ENCODE measurements around the gene ZNF423.

ZNF423 gene

GRCh38 chr16:49542946-49543630 is 312.8 kb downstream of the ZNF423 start:
- no peak for DNase-seq

DNA sequence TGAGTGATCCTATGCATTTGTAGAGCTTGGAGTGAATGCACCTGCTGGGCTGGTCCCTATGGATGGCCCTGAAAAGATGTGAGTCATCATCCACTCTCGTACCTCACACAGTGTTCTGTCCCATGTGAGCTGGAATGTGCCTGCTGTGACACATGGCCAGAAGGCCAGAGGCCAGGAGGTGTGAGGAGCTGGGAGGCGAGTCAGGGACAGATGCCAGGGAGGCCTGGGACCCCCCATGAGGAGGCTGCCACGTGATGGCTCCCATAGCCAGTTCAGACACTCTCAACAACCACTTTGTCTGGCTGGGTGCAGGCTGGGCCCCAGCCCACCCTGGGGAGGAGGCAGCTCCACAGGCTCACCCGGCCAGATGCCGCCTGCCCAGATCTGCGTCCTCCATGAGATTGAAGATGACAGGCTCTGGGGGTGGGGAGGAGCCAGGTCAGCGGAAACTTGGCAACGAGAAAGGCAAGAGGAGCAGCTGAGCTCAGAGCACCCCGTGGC is 313.5 kb downstream of the ZNF423 start:
- DNase-seq, result no peak

DNA sequence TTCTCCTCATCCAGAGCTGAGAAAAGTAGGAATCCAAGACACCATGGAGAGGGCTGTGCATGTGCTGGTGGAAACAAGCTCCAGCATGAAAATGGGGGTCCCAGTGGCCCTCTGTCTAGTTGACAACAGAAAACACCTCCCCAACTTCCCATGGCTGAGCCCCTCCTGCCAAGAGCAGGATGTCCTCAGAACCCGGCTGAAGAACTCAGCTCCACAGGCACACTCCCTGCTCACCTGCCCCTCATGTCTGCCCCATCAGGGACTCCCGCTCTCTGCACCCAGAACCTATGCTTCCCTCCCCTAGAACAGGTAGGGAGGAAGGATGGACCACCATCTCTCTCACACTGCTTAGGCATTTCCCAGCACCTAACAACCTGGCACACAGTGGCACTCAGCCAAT is 315.1 kb downstream of the ZNF423 start:
- no peak for DNase-seq

GRCh38 chr16:49539758-49540157 is 316.2 kb downstream of the ZNF423 start:
- DNase-seq, result no peak

DNA sequence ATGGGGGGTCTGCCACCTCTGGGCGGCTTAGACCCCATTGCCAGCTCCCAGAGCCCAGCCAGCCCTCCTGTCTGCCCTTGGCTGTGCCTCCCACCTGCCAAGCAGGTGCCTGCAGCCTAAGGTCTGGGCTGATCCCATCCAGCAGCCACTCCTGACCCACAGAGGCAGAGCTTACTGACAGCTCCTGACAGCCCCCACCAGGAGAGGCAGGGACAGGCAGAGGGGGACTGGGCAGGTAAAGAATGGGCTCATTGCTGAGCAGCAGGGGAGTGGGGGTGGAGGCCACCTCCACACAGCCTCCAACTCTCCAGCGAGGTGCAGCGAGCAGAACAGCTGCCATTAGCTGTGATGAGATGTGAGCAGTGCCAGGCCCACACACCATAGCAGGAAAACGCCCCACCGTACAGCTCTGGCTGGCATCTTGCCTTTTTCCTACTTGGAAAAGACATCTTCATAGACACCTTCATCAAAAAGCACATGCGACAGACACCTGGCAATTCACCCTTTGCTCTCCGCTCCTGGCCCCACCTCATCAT is 317.9 kb downstream of the ZNF423 start:
- DNase-seq, result no peak

DNA sequence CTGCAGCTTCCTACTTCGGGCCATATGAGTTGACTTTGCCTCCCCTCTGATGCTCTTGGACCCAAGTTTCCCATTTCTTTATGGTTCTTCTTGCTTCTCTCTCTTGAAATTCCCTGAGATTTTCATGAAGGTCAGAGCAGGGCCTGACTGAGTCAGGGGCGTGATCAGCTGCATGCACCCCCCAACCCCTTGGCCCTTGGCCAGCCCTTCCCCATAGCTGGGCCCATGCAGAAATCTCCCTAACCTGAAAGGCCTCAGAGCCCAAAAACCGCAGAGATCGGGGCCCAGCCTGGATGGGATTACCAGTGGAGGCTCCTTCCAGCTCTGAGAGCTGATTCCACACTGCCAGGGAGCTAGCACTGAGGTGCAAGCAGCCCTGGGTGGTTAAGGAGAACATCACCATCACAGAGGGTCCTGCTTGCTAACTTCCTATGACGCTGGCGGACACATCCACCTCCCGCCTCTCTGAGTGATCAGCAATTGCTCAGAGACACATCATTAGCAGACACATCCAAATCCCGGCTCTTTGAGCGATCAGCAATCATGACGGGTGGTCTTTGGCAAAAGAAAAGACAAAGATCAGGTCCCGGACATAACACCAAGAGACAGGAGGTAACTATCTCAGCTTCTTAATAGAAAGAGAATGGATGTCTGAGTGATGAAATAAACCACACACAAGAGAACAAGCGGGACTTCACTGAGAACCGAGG is 320.9 kb downstream of the ZNF423 start:
- DNase-seq, result no peak

DNA sequence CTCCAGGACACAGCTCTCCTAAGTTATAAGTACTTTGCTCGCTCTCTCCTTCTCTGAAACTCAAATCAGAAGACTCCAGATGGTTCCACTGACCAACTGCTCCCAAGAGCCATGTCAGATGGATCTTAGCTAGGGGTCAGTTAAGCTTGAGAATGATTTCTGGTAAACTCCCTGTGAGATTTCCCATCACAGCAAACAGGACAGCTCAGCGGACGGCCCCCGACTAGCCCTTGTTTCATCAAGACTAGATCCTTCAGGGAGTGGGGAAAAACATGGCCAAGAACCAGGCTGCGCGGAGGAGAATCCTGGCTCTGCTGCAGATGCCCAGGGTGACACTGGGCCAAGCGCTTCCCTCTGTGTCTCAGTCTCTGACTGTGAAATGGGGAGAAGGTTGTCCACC is 322.5 kb downstream of the ZNF423 start:
- DNase-seq, result no peak

DNA sequence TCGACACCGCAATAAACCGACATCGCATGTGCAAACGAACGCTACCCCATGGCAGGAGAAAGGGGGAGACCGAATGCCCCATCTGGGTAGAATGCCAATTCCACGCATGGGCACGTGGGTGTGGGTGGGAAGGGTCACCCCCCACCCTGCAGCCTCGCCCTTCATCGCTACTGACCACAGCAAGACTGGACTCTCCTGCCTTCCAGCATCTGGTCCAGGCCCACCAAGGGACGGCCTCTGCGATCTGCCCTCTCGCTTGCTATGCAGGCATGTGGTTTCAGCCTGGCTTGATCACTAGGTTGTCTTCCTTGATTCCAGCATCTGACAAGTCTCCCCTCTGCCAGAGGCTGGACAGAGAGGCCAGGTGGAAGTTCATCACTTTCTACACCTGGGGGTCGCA is 323.0 kb downstream of the ZNF423 start:
- no peak for DNase-seq

GRCh38 chr16:49531931-49532840 is 323.7 kb downstream of the ZNF423 start:
- no peak for DNase-seq

GRCh38 chr16:49531425-49531824 is 324.5 kb downstream of the ZNF423 start:
- no peak for DNase-seq

DNA sequence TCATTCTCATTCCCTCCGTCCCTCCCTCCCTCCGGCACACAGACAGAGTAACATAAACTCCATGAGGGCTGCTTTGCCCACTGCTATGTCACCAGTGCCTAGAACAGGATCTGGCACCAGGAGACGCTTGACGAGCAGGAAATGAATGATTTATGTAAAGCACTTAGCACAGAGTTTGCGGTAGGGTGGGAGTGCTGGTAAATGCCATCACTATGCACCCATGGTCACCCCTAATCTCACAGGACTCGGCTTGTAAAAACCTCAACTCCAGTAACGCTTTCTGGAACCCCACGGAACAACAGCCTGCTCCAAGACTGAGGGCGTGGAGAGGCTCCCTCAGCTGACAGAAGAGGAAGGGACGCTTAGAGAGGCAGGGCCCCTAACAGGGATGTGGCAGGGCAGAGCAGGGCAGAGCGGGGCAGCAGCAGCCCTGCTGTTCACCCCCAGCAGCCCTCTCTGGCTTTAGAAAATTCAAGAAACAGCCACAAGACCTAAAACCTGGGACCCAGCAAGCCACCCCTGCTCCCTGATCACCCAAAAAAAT is 325.4 kb downstream of the ZNF423 start:
- no peak for DNase-seq

- DNase-seq, result no peak
Measured at GRCh38 chr16:49529411-49530045, 326.4 kb downstream of the ZNF423 start.

GRCh38 chr16:49528866-49529288 is 327.0 kb downstream of the ZNF423 start:
- DNase-seq, result no peak

- peak; percentile 33 for DNase-seq
Measured at GRCh38 chr16:49528060-49528865, 327.6 kb downstream of the ZNF423 start.

DNA sequence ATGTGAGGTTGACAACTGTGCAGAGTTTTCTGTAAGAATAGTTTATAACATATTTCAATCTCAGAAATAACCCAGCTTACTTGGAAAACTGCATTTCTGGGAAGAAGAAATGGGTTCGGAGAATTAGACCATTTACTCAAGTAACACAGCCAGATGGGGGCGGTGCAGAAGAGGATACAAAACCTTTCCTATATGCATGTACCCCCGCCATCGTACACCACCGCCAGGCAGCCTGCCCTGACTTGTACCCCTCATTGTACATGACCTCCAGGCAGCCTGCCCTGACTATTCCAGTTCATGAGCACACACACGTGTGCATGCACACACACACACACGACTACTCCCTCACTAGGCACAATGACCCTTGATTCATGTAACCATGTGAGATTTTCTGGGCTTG is 328.3 kb downstream of the ZNF423 start:
- DNase-seq, result no peak

DNA sequence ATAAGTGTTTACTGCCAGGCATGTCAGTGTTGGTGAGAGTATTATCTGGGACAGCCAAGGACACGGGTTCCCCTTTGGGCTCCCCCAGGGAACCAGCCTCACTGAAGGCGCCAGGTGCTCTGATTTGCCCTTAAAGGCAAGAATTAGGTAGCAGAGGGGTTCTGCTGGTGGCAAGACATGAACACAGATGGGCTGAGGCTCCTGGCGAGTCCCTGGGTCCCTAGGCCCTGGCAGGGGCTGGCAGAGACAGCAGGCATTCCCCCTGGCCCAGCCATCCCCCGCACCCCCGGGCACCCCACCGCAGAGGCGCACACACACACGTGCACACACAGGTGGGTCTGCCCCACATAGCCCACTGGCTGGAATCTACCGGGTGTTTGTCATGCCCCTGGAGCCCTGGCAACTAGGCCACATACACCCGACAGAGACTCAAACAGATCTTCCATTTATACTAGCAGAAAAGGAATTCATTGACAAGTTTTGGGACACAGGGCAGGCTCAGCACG is 329.0 kb downstream of the ZNF423 start:
- DNase-seq, result no peak

DNA sequence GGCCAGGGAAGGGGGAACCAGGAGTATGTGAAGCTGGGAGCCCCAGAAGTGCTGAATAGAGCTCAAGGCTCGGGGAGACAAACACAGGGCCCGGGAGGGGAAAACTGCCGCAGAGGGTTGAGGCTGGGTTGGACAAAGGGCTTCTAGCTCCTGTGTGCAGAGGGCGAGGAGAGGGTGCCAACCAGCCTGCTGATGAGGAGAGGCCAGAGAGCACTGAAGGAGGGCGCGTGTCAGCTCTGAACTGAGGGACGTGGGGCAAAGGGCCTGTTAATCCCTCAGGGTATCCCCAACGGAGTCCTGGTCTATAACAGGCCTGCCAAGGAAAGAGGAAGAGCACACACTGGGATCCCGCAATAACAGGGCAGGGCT is 331.0 kb downstream of the ZNF423 start:
- DNase-seq, result no peak

DNA sequence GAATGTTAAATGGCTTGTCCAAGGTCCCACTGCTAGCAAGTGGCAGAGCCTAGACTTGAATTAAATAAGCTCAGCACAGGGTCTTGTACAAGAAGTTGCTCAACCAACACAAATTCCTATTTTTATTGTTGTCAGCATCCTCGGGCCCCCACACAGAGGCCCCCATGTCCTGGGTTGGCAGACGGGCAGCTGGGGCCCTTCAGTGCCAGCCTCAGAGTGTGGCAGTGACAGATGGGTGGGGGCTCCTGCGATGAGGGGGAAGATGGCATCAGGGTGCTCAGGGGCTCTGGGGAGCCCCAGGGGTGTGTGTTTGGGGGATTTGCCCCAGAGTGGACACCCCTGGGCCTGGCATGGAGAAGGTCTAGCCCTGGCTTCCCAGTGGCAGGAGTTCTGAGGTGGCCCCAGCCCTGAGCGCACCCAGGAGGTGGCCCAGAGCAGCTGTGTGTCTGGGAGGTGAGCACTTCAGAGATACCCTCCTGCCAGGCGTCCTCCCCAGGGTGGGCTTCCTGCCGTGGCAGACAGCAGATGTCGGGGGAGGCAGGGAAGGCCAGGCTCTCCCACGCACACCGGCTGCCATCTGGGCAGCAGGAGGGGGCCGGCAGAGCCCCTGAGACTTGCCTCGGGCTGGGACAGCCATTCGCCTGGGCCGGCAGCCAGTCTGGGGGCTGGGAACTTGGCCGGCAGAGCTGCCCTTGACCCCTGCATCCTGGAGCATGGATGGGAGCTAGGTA is 331.5 kb downstream of the ZNF423 start:
- DNase-seq, result no peak

DNA sequence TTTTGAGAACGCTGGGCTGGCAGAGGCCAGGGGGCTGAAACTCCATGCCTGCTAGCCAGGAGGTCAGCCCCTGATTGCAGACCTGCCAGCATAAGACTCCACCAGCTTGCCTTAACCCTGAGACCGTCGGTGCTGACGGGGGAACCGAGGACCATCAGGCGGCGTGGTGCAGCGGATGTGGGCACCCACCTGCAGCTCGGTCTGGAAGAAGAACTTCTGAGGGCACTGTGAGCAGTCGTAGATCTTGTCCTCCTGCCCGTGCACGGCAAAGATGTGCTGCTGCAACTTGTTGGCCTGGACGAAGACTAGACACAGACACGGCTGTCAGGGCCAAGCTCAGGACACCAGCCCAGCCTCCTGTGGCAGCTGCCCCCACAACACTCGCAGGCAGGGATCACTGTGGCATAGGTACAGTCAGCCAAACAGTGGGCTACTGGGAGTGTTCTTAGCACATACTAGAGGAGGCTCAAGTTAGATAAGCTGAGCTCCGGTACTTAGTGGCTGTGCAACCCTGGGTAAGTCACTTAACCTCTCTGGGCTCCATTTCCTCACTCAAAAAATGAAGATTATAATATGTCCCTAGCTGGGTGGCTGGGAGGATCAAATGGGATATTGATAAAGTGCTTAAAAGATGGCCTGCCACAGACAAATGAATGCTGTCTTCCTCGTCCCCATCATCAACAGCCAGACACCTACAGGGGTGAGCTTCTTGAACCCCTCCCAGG is 332.3 kb downstream of the ZNF423 start:
- no peak for DNase-seq

Measured in stimulated activated CD4-positive, alpha-beta T cell treated with anti-CD3 and anti-CD28 coated beads, Interleukin-15, amount 100 ng/mL, for 24 hours (primary cell).